Kasumi-1 (cell line): ENCODE measurements around the gene RUSF1.
"Not testable (repeated sequence)": the region's sequence is repeated elsewhere in the genome, so short reads cannot be mapped to it uniquely, and the experiment has no call there.

ENCODE experiments used
- DNase-seq, 2 experiments: peaks; one replicate each; lab custom pipeline; 2025; lab: John Stamatoyannopoulos, UW

Gene RUSF1

GRCh38 chr16:31452631-31453106, 55.5 kb downstream of the RUSF1 start:
- no peak for DNase-seq

- DNase-seq = peak; percentile 56 to 69
Measured at GRCh38 chr16:31451681-31452351, 56.4 kb downstream of the RUSF1 start.

- no peak for DNase-seq
Measured at GRCh38 chr16:31451201-31451600, 57.0 kb downstream of the RUSF1 start.

- DNase-seq = not testable (repeated sequence)
Measured at GRCh38 chr16:31445931-31446330, 62.3 kb downstream of the RUSF1 start.

GRCh38 chr16:31441956-31442355, 66.2 kb downstream of the RUSF1 start:
- no peak for DNase-seq

GRCh38 chr16:31440516-31441184, 67.5 kb downstream of the RUSF1 start:
- DNase-seq = no peak

GRCh38 chr16:31439519-31439918, 68.7 kb downstream of the RUSF1 start:
- DNase-seq = no peak
